Lower leg skin (tissue), 3 donors: Measurements from ENCODE around the gene PLEKHG4B.

Experiments used
- CTCF ChIP-seq, 3 donors: fragments of 450-650 bp; IDR thresholded peaks; one replicate each; pipeline ENCODE4 v1.5.1; 2016; ENCODE audit warnings: antibody characterized with exemption in 3 of 3, mild to moderate bottlenecking in 3 of 3, moderate library complexity in 2 of 3
- POLR2A ChIP-seq, 2 donors: fragments of 450-650 bp; IDR thresholded peaks; one replicate each; pipeline ENCODE4 v1.6.1; 2016 to 2017; ENCODE audit warnings: antibody characterized with exemption in 2 of 2, mild to moderate bottlenecking in 1 of 2, moderate library complexity in 1 of 2

- TF ChIP-seq CTCF (IDR thresholded peaks at IDR 0.05) (no peak), POLR2A (IDR thresholded peaks at IDR 0.05) (no peak)
These were observed 64.6 kb downstream of the PLEKHG4B start for GRCh38 chr5:156411-157072.
